WI38 (cell line): ENCODE measurements around the gene CRB1.

ENCODE experiments used
- H3K4me3 ChIP-seq: 2 replicates; pipeline ENCODE4 v1.5.1; 2011; ENCODE audit warnings: low read depth, mild to moderate bottlenecking, control low read depth, low read length
- CTCF ChIP-seq: IDR thresholded peaks from 2 replicates; pipeline ENCODE4 v1.5.1; 2012; ENCODE audit warnings: low read depth, mild to moderate bottlenecking, control low read depth, low read length

The CRB1 gene

GRCh38 chr1:197413564-197413963 lies 145.5 kb downstream of the CRB1 start:
- H3K4me3 ChIP-seq: no peak overlapping the region
- no peak for TF ChIP-seq CTCF

- H3K4me3 ChIP-seq: no peak overlapping the region
Measured at GRCh38 chr1:197415221-197415620, 147.2 kb downstream of the CRB1 start.

GRCh38 chr1:197418693-197419092 lies 150.6 kb downstream of the CRB1 start:
- H3K4me3 ChIP-seq: no peak overlapping the region
- TF ChIP-seq CTCF: no peak

More at GRCh38 chr1:197415221-197415620, 147.2 kb downstream of the CRB1 start:
- TF ChIP-seq CTCF: no peak

- no peak overlapping the region for H3K4me3 ChIP-seq
- no peak for TF ChIP-seq CTCF
Measured at GRCh38 chr1:197422993-197423392, 154.9 kb downstream of the CRB1 start.

GRCh38 chr1:197424380-197424779 lies 156.3 kb downstream of the CRB1 start:
- no peak for TF ChIP-seq CTCF
- no peak overlapping the region for H3K4me3 ChIP-seq

GRCh38 chr1:197429372-197429771 lies 161.3 kb downstream of the CRB1 start:
- H3K4me3 ChIP-seq: no peak overlapping the region
- no peak for TF ChIP-seq CTCF

- no peak overlapping the region for H3K4me3 ChIP-seq
- no peak for TF ChIP-seq CTCF
Measured at GRCh38 chr1:197435224-197435623, 167.2 kb downstream of the CRB1 start.
